ENCODE data around the gene SERPINE1.

DNA sequence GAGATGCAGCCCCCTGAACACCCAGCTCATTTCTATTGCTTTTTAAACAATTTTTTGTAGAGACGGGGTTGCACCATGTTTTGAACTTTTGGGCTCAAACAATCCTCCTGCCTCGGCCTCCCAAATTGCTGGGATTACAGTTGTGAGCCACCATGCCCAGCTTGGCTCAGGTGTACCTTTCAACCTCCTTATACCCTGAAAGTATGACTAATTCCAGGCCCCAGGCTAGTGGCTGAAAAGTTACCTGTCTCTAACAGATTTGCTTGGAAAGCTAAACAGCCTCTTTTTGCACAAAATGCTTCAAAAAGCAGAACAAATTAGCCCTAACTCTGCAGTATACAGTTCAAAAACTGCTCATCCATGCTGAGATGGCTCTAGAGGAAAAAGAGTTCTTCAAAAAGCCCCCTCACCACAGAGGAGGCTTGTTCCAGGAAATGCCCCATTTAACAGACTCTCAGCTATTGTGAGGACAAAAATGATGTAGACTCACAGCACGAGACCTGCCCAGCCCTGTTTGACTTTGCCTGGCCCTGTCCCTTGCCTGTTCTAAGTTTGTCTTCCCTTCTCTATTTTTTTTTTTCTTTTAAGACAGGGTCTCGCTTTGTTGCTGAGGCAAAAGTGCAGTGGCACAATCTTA lies 14.0 kb downstream of the SERPINE1 start:
- TF ChIP-seq POLR2AphosphoS5 (IDR thresholded peaks at IDR 0.05; ENCODE audit: low read depth, low read length), result no peak
- no peak for TF ChIP-seq TAF1 (IDR thresholded peaks at IDR 0.05; ENCODE audit: borderline replicate concordance, insufficient read depth, low read length)
- no peak for TF ChIP-seq REST (IDR thresholded peaks at IDR 0.05; ENCODE audit: insufficient read depth in 1 of 2, low read depth in 2 of 2, low read length in 2 of 2)
